ENCODE data around the gene TRNAU1AP.
"Not testable (repeated sequence)": the region's sequence is repeated elsewhere in the genome, so short reads cannot be mapped to it uniquely, and the experiment has no call there.

- TF ChIP-seq CTCF, POLR2A (IDR thresholded peaks at IDR 0.05): not testable (repeated sequence)
Observed at GRCh38 chr1:28593988-28594356, 41.1 kb downstream of the TRNAU1AP start.
